Ovary (tissue), 9 donors: ENCODE measurements around the gene ARHGEF10L. TPM values are rescaled to one million over a fixed set of nuclear protein-coding genes. Genes with fewer than 3 reads are reported as not detected.
A peak's percentile ranks its signal among the peaks of the same experiment; 100 is the strongest.
"Not testable (repeated sequence)": the region's sequence is repeated elsewhere in the genome, so short reads cannot be mapped to it uniquely, and the experiment has no call there.

Source experiments
- DNase-seq, 5 donors: peaks; one replicate each; pipeline ENCODE4 v3.0.0-alpha.2; 2019 to 2020
- H3K27ac ChIP-seq, 2 donors: fragments of 200-600 bp; one replicate each; pipeline versions ENCODE4 v1.5.1 to v1.8.0; 2019 to 2022
- H3K27me3 ChIP-seq: fragments of 200-600 bp; one replicate; pipeline ENCODE4 v1.8.0; 2022
- H3K36me3 ChIP-seq: fragments of 200-600 bp; sonication (generic); one replicate; pipeline ENCODE4 v1.5.1; 2019
- H3K4me1 ChIP-seq: one replicate; pipeline ENCODE4 v1.8.1; 2013; ENCODE audit warnings: mild to moderate bottlenecking, moderate library complexity; ENCODE audit not compliant: insufficient read depth
- H3K4me3 ChIP-seq: fragments of 200-600 bp; sonication (generic); one replicate; pipeline ENCODE4 v1.5.1; 2017
- H3K9me3 ChIP-seq, 2 donors: fragments of 200-600 bp in 1 of 2; sonication (generic) in 1 of 2; one replicate each; pipeline versions ENCODE4 v1.5.1 to v1.8.1; 2013 to 2019; ENCODE audit warnings: mild to moderate bottlenecking in 1 of 2, moderate library complexity in 1 of 2
- CTCF ChIP-seq, 3 donors: fragments of 450-650 bp in 2 of 3; fragments of 200-600 bp in 1 of 3; IDR thresholded peaks; one replicate each; pipeline versions ENCODE4 v1.5.1 to v1.8.0; 2016 to 2022; ENCODE audit warnings: antibody characterized with exemption in 3 of 3, mild to moderate bottlenecking in 1 of 3
- EP300 ChIP-seq: sonication (generic); formaldehyde crosslinking; IDR thresholded peaks from one replicate; pipeline ENCODE4 v1.6.1; 2017; ENCODE audit warnings: antibody characterized with exemption
- POLR2A ChIP-seq: fragments of 450-650 bp; IDR thresholded peaks from one replicate; pipeline ENCODE4 v1.6.1; 2017; ENCODE audit warnings: antibody characterized with exemption, mild to moderate bottlenecking, moderate library complexity
- WGBS, 3 donors: extraction: QIAGEN DNeasy Blood & Tissue Kit in 1 of 3; methylation state at CpG; one replicate each; pipeline versions ENCODE4 v1.1.5 to v1.1.7; 2013 to 2017; 5-methylcytosine and 5-hydroxymethylcytosine counted together
- intact Hi-C, 4 donors: fragments of 100-400 bp; cut with DNase I; formaldehyde crosslinking; loops; one replicate each; pipeline versions ENCODE4 v1.11.0 to v1.15.1; 2022 to 2023
- polyA plus RNA-seq, 2 donors: library from polyadenylated mRNA; stranded (reverse); fragments of 200-250 nt in 1 of 2; fragments of 350-450 nt in 1 of 2; fragmentation: Illumina TruSeq in 1 of 2; extraction: RNeasy Lipid Tissue Mini Kit (QIAGEN cat#74804) in 1 of 2; gene quantifications; one replicate each; pipeline ENCODE4 v1.2.3, GENCODE V29; 2013 to 2014
- total RNA-seq, 7 donors: library from RNA; depleted of rRNA in 2 of 7; stranded (reverse); fragments of >200 nt in 2 of 7; fragmentation: NEBNext Ultra II Directional in 3 of 7; extraction: Animal tissue kit (Norgen Biotek cat#: 25700) in 3 of 7; gene quantifications; one replicate each; pipeline versions ENCODE4 v1.1.0 to v1.2.4, GENCODE V29; 2016 to 2023
- donor health status: DM: no; HTN: no; CAD: no; lungs with moderate emphysema.
- donor health status: DM: no; HTN: no; CAD: no.
- donor health status: Bipolar disorder and iron deficiency.
- donor health status: DM: yes; HTN: yes; CAD: no.
- donor health status: DM: no; HTN: no; CAD: no.
- donor health status: DM: yes; HTN: yes; CAD: no.

ARHGEF10L gene
- total and polyA plus RNA-seq, 9 donors, result 3.6 to 23.0 (median 18.3) TPM

GRCh38 chr1:17496419-17496818 is 43.1 kb upstream of the ARHGEF10L start:
- DNase-seq, result no peak
- Histone ChIP-seq H3K9me3 (no peaks in the 10 kb centered on the region), H3K27me3 (no peaks in the 10 kb centered on the region), H3K36me3 (no peaks in the 10 kb centered on the region), H3K27ac (no peak overlapping the region), H3K4me1 (no peaks in the 10 kb centered on the region), H3K4me3 (no peak overlapping the region)
- TF ChIP-seq POLR2A, result no peak
- no peak for TF ChIP-seq CTCF (IDR thresholded peaks at IDR 0.05)
- TF ChIP-seq EP300, result no peak
- intact Hi-C loops, result loop anchor here in 2 of 4 donors (10.0 kb wide), 2 partner anchors 198 to 328 kb away; no protein-coding TSS in a partner anchor
- 78 to 81% (median 80%) methylated on average over 4 of the region's 4 CpGs for WGBS, 3 donors

- Histone ChIP-seq H3K9me3 (no peaks in the 10 kb centered on the region), H3K36me3 (no peaks in the 10 kb centered on the region), H3K27me3 (no peaks in the 10 kb centered on the region), H3K27ac (no peak overlapping the region), H3K4me1 (peaks cover 3% of the 10 kb centered on the region), H3K4me3 (no peak overlapping the region)
- WGBS, 3 donors, result 21 to 36% (median 26%) methylated on average over 4 of the region's 4 CpGs
- no peak for DNase-seq
- intact Hi-C loops, result loop anchor here in 2 of 4 donors (10.0 kb wide), 2 partner anchors 197 to 327 kb away; no protein-coding TSS in a partner anchor
- no peak for TF ChIP-seq CTCF (IDR thresholded peaks at IDR 0.05)
- no peak for TF ChIP-seq POLR2A
- TF ChIP-seq EP300, result no peak
Measured at GRCh38 chr1:17498214-17498613, 41.3 kb upstream of the ARHGEF10L start.

- no peak overlapping the region for H3K27ac ChIP-seq
- TF ChIP-seq POLR2A (peak; percentile 11), EP300 (no peak), CTCF (IDR thresholded peaks at IDR 0.05) (peak; percentile 79 to 88 (median 81))
- H3K9me3 ChIP-seq, result no peaks in the 10 kb centered on the region
- WGBS, 3 donors, result 0 to 9% (median 1%) methylated on average over 12 of the region's 12 CpGs
- intact Hi-C loops, result loop anchor here in 2 of 4 donors (1.0 to 2.0 kb wide), 2 partner anchors 104 kb away; no protein-coding TSS in a partner anchor
- H3K36me3 ChIP-seq, result no peaks in the 10 kb centered on the region
- peak; percentile 77 to 91 (median 84) for DNase-seq
- H3K27me3 ChIP-seq, result no peaks in the 10 kb centered on the region
- H3K4me3 ChIP-seq, result no peak overlapping the region
- peaks cover 3% of the 10 kb centered on the region for H3K4me1 ChIP-seq
Measured at GRCh38 chr1:17502326-17502778, 37.1 kb upstream of the ARHGEF10L start.

- intact Hi-C loops, result loop anchor here in 1 of 4 donors (2.0 kb wide), 1 partner anchor 104 kb away; no protein-coding TSS in a partner anchor
- peaks cover 3% of the 10 kb centered on the region for H3K4me1 ChIP-seq
- H3K36me3 ChIP-seq, result no peaks in the 10 kb centered on the region
- WGBS, 3 donors, result 87 to 93% (median 89%) methylated on average over 3 of the region's 3 CpGs
- H3K4me3 ChIP-seq, result no peak overlapping the region
- no peak for DNase-seq
- H3K27me3 ChIP-seq, result no peaks in the 10 kb centered on the region
- no peak for TF ChIP-seq POLR2A
- H3K27ac ChIP-seq, result no peak overlapping the region
- H3K9me3 ChIP-seq, result no peaks in the 10 kb centered on the region
Measured at GRCh38 chr1:17503146-17503545, 36.4 kb upstream of the ARHGEF10L start.

- DNase-seq, H3K27me3 ChIP-seq, H3K4me1 ChIP-seq, H3K4me3 ChIP-seq, H3K9me3 ChIP-seq, H3K36me3 ChIP-seq, H3K27ac ChIP-seq: not testable (repeated sequence)
- intact Hi-C loops, result loop anchor here in 1 of 4 donors (5.0 kb wide), 1 partner anchor 100 kb away; no protein-coding TSS in a partner anchor
- WGBS, 3 donors, result 68 to 79% (median 78%) methylated on average over 4 of the region's 4 CpGs
Measured at GRCh38 chr1:17507200-17507599, 32.3 kb upstream of the ARHGEF10L start.
